ENCODE data around the gene FAN1.

DNA sequence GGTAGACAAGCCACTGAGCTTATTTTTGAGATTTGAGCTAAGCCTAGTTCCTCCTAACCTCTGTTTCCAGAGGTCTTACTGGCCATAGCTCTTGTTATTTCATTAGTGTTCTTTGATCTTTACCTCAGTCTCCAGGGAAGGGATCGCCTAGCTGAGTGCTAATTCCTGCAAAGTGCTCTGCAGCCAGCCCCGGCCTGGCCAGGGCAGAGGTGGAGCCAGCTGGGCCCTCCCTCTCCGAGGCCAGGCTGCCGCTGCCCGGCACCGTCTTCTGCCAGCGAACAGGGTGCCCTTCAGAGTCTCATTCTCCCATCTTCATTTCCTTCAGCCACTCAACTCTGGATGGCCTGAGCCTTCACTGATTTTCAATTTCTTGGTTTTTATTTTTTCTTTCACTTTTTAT lies 19.7 kb downstream of the FAN1 start:
- TF ChIP-seq, protein P1, sequence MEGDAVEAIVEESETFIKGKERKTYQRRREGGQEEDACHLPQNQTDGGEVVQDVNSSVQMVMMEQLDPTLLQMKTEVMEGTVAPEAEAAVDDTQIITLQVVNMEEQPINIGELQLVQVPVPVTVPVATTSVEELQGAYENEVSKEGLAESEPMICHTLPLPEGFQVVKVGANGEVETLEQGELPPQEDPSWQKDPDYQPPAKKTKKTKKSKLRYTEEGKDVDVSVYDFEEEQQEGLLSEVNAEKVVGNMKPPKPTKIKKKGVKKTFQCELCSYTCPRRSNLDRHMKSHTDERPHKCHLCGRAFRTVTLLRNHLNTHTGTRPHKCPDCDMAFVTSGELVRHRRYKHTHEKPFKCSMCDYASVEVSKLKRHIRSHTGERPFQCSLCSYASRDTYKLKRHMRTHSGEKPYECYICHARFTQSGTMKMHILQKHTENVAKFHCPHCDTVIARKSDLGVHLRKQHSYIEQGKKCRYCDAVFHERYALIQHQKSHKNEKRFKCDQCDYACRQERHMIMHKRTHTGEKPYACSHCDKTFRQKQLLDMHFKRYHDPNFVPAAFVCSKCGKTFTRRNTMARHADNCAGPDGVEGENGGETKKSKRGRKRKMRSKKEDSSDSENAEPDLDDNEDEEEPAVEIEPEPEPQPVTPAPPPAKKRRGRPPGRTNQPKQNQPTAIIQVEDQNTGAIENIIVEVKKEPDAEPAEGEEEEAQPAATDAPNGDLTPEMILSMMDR (IDR thresholded peaks at IDR 0.05): no peak
- TF ChIP-seq POLR2A (IDR thresholded peaks at IDR 0.05) (no peak), EP300 (IDR thresholded peaks at IDR 0.05) (no peak)

All from suprapubic skin (tissue), 3 donors.